Activated CD4-positive, alpha-beta T cell treated with anti-CD3 and anti-CD28 coated beads, Interleukin-2, Interleukin-6, amounts not matched to agents 100 ng/mL and 50 ng/mL, durations not matched to agents 16 hours and 8 hours (primary cell): Measurements from ENCODE around the gene SLC43A3.
"Not testable (repeated sequence)": the region's sequence is repeated elsewhere in the genome, so short reads cannot be mapped to it uniquely, and the experiment has no call there.

Experiments
- DNase-seq: peaks from one replicate; pipeline ENCODE4 v3.0.0-alpha.2; 2020

The SLC43A3 gene

GRCh38 chr11:57376095-57377090 lies 50.5 kb downstream of the SLC43A3 start:
- no peak for DNase-seq

- DNase-seq: no peak
These were observed 51.4 kb downstream of the SLC43A3 start for GRCh38 chr11:57375490-57375889.

- DNase-seq: no peak
These were observed 52.0 kb downstream of the SLC43A3 start for GRCh38 chr11:57374966-57375365.

GRCh38 chr11:57373146-57373545 lies 53.8 kb downstream of the SLC43A3 start:
- no peak for DNase-seq

GRCh38 chr11:57370941-57371340 lies 56.0 kb downstream of the SLC43A3 start:
- no peak for DNase-seq

GRCh38 chr11:57370251-57370650 lies 56.7 kb downstream of the SLC43A3 start:
- no peak for DNase-seq

GRCh38 chr11:57368845-57369232 lies 58.1 kb downstream of the SLC43A3 start:
- no peak for DNase-seq

GRCh38 chr11:57368106-57368844 lies 58.6 kb downstream of the SLC43A3 start:
- DNase-seq: no peak

GRCh38 chr11:57364851-57365660 lies 61.9 kb downstream of the SLC43A3 start:
- no peak for DNase-seq

GRCh38 chr11:57363131-57364080 lies 63.5 kb downstream of the SLC43A3 start:
- DNase-seq: no peak

- no peak for DNase-seq
These were observed 65.0 kb downstream of the SLC43A3 start for GRCh38 chr11:57361926-57362325.

- DNase-seq: not testable (repeated sequence)
These were observed 65.5 kb downstream of the SLC43A3 start for GRCh38 chr11:57361420-57361819.

- DNase-seq: no peak
These were observed 65.9 kb downstream of the SLC43A3 start for GRCh38 chr11:57360991-57361390.

GRCh38 chr11:57359896-57360690 lies 66.8 kb downstream of the SLC43A3 start:
- no peak for DNase-seq

GRCh38 chr11:57359396-57359795 lies 67.5 kb downstream of the SLC43A3 start:
- DNase-seq: no peak

- DNase-seq: no peak
These were observed 67.9 kb downstream of the SLC43A3 start for GRCh38 chr11:57358991-57359390.

GRCh38 chr11:57358543-57358961 lies 68.4 kb downstream of the SLC43A3 start:
- no peak for DNase-seq

GRCh38 chr11:57357856-57358255 lies 69.1 kb downstream of the SLC43A3 start:
- DNase-seq: no peak

GRCh38 chr11:57357310-57357709 lies 69.6 kb downstream of the SLC43A3 start:
- DNase-seq: no peak
